ENCODE measurements around the gene ATRAID. TPM values are rescaled to one million over a fixed set of nuclear protein-coding genes. Genes with fewer than 3 reads are reported as not detected.
A peak's percentile ranks its signal among the peaks of the same experiment; 100 is the strongest.

The ATRAID gene
- total and polyA plus RNA-seq, 10 of the 15 experiments (the other 5 are each of a cell fraction or from before 2014, with no cell fraction given): 65.6 to 180 (median 120) TPM

DNA sequence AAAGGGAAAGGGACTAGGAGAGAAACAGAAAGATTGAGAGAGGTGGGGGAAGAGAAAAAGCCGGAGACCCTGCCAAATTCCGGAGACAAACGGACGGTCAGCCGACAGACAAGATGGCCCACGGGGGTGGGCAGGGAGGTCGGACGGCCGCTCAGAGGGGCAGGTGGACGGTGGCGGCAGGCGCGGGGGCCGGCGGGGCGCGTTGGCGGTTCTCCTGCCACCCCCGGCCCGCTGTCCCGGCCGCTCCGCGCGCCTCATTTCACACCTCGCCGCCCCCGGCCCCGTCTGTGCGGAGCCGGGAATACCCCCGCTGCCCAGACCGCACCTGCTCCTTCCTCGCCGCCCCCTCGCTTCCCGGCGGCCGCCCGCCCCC lies 50.1 kb downstream of the ATRAID start:
- no peaks in the 10 kb centered on the region for H4K20me1 ChIP-seq (ENCODE audit: control insufficient read depth, insufficient read depth)
- H3K79me2 ChIP-seq (ENCODE audit: control insufficient read depth, insufficient read depth, low read length): no peaks in the 10 kb centered on the region
- CTCF ChIA-PET: no interaction called here
- no TSS peak for BruUV-seq (replicated peaks)
- no peak overlapping the region for H2AFZ ChIP-seq (ENCODE audit: control insufficient read depth, low read depth, low read length)
- ATAC-seq (no peak), DNase-seq (ENCODE audit: low read depth, low spot score) (no peak), FAIRE-seq (no peak)
- peaks cover 24 to 41% of the 10 kb centered on the region in 2 experiments for H3K27me3 ChIP-seq (replicated peaks in 1 of 2; ENCODE audit: control insufficient read depth in 2 of 2, insufficient read depth in 2 of 2, low read length in 1 of 2)
- RAD21 ChIA-PET (ENCODE audit: unreplicated experiment): interaction anchor here (1.0 kb wide), 1 partner anchor 18 kb away, joined by 3 read pairs; no protein-coding TSS in a partner anchor
- H3K36me3 ChIP-seq (ENCODE audit: control insufficient read depth in 2 of 2, insufficient read depth in 2 of 2, low read length in 1 of 2): no peaks in the 10 kb centered on the region
- SMC1A ChIA-PET (ENCODE audit: uncharacterized antibody, unreplicated experiment): no interaction called here
- POLR2A ChIA-PET: no interaction called here
- no peak overlapping the region for H3K4me3 ChIP-seq
- WGBS (ENCODE audit: insufficient coverage, insufficient replicate concordance, low lambda C conversion rate, missing lambda C conversion rate): 19% methylated on average over 12 of the region's 40 CpGs
- H3K27ac ChIP-seq (ENCODE audit: control insufficient read depth, insufficient read depth): no peak overlapping the region
- in situ Hi-C loops (cut with MboI): no loop called here
- H3K4me2 ChIP-seq (ENCODE audit: control insufficient read depth, insufficient read depth): peak overlapping the region; percentile 82; the same call in 1 of the 2 replicates
- no peaks in the 10 kb centered on the region for H3K9me3 ChIP-seq (replicated peaks; ENCODE audit: control insufficient read depth, insufficient read depth, low read length)
- TF ChIP-seq STAT1 (conservative IDR thresholded peaks at IDR 0.05) (no peak), IKZF1 (conservative IDR thresholded peaks at IDR 0.05) (peak; percentile 26; the same call in 1 of the 2 replicates)
- H3K9ac ChIP-seq (ENCODE audit: control insufficient read depth, insufficient read depth, low read length): no peak overlapping the region
- intact Hi-C loops (cut with micrococcal nuclease; ENCODE audit: unreplicated experiment): no loop called here
- H3K4me1 ChIP-seq (ENCODE audit: control insufficient read depth, insufficient read depth, low read length): peaks cover 18% of the 10 kb centered on the region

- peaks cover 18% of the 10 kb centered on the region for H3K4me1 ChIP-seq (ENCODE audit: control insufficient read depth, insufficient read depth, low read length)
- ATAC-seq: peak; percentile 75
- in situ Hi-C loops (cut with MboI): no loop called here
- H3K27ac ChIP-seq (ENCODE audit: control insufficient read depth, insufficient read depth): no peak within 1 kb of the TSS
- H3K79me2 ChIP-seq (ENCODE audit: control insufficient read depth, insufficient read depth, low read length): no peaks in the 10 kb centered on the region
- H3K9me3 ChIP-seq (replicated peaks; ENCODE audit: control insufficient read depth, insufficient read depth, low read length): no peaks in the 10 kb centered on the region
- RAD21 ChIA-PET (ENCODE audit: unreplicated experiment): interaction anchor here (1.0 kb wide), 1 partner anchor 17 kb away, joined by 3 read pairs; no protein-coding TSS in a partner anchor
- no peak within 1 kb of the TSS for H3K9ac ChIP-seq (ENCODE audit: control insufficient read depth, insufficient read depth, low read length)
- TF ChIP-seq SUZ12 (IDR thresholded peaks at IDR 0.05; ENCODE audit: unreplicated experiment) (peak; percentile 73), TBL1XR1 (IDR thresholded peaks at IDR 0.05; ENCODE audit: low read depth, low read length) (no peak), SRF (IDR thresholded peaks at IDR 0.05; ENCODE audit: low read depth in 2 of 2, low read length in 2 of 2) (no peak), BMI1 (IDR thresholded peaks at IDR 0.05; ENCODE audit: borderline replicate concordance) (peak; percentile 44; the same call in 1 of the 2 replicates), SPI1 (IDR thresholded peaks at IDR 0.05; ENCODE audit: borderline replicate concordance, insufficient read depth, low read depth, low read length) (no peak)
- peak within 1 kb of the TSS; percentile 98 for H3K4me2 ChIP-seq (ENCODE audit: control insufficient read depth, insufficient read depth)
- WGBS (ENCODE audit: insufficient coverage, insufficient replicate concordance, low lambda C conversion rate, missing lambda C conversion rate): 5% methylated on average over 58 of the region's 96 CpGs
- CTCF ChIA-PET: interaction anchor here (1.7 kb wide), 1 partner anchor 17 kb away, joined by 6 read pairs; no protein-coding TSS in a partner anchor
- no peaks in the 10 kb centered on the region for H4K20me1 ChIP-seq (ENCODE audit: control insufficient read depth, insufficient read depth)
- no peak for FAIRE-seq
- intact Hi-C loops (cut with micrococcal nuclease; ENCODE audit: unreplicated experiment): no loop called here
- peak within 1 kb of the TSS; percentile 47 for H2AFZ ChIP-seq (ENCODE audit: control insufficient read depth, low read depth, low read length)
- peak within 1 kb of the TSS; percentile 76; the same call in 1 of the 2 replicates for H3K4me3 ChIP-seq
- DNase-seq (ENCODE audit: low read depth, low spot score): no peak
- H3K27me3 ChIP-seq (replicated peaks in 1 of 2; ENCODE audit: control insufficient read depth in 2 of 2, insufficient read depth in 2 of 2, low read length in 1 of 2): peaks cover 24 to 41% of the 10 kb centered on the region in 2 experiments
- no TSS peak for BruUV-seq (replicated peaks)
- H3K36me3 ChIP-seq (ENCODE audit: control insufficient read depth in 2 of 2, insufficient read depth in 2 of 2, low read length in 1 of 2): no peaks in the 10 kb centered on the region
- SMC1A ChIA-PET (ENCODE audit: uncharacterized antibody, unreplicated experiment): no interaction called here
- POLR2A ChIA-PET: no interaction called here
These were observed 50.8 kb downstream of the ATRAID start, which contains the start of gene SLC30A3 for GRCh38 chr2:27262379-27263286. Gene SLC30A3, minus strand, starts transcription at chr2:27263047. Its CDS starts 141 bp downstream, at chr2:27262906.

Data from GM12878 (cell line).